Fibroblast of lung (primary cell): Measurements from ENCODE around the gene HID1. TPM values are rescaled to one million over a fixed set of nuclear protein-coding genes. Genes with fewer than 3 reads are reported as not detected.

Source experiments
- DNase-seq, 2 donors: peaks; one replicate each; pipeline versions ENCODE4 v3.0.0 to v3.0.0-alpha.2; 2010; ENCODE audit warnings: low read depth in 2 of 2
- H2AFZ ChIP-seq: 2 replicates; pipeline ENCODE4 v1.5.1; 2012; ENCODE audit warnings: low read length, control low read depth, inconsistent platforms
- H3K27ac ChIP-seq: 2 replicates; pipeline ENCODE4 v1.5.1; 2011; ENCODE audit warnings: low read length, control low read depth; ENCODE audit not compliant: insufficient read depth
- H3K27me3 ChIP-seq: 2 replicates; pipeline ENCODE4 v1.5.1; 2011; ENCODE audit warnings: mild to moderate bottlenecking, low read length; ENCODE audit not compliant: control insufficient read depth, insufficient read depth
- H3K36me3 ChIP-seq: 2 replicates; pipeline ENCODE4 v1.5.1; 2011; ENCODE audit warnings: low read length; ENCODE audit not compliant: control insufficient read depth, insufficient read depth
- H3K4me1 ChIP-seq: 2 replicates; pipeline ENCODE4 v1.5.1; 2011; ENCODE audit warnings: low read length; ENCODE audit not compliant: control insufficient read depth, insufficient read depth; ENCODE audit errors: extremely low read depth
- H3K4me2 ChIP-seq: 2 replicates; pipeline ENCODE4 v1.5.1; 2011; ENCODE audit warnings: low read length, control low read depth; ENCODE audit not compliant: insufficient read depth; ENCODE audit errors: extremely low read depth
- H3K4me3 ChIP-seq, 4 experiments: fragments of 200-600 bp in 1 of 4; sonication (generic) in 1 of 4; replicated peaks in 1 of 4; 2 replicates each; pipeline ENCODE4 v1.5.1; 2011 to 2016; ENCODE audit warnings: low read length in 4 of 4, low read depth in 3 of 4, mild to moderate bottlenecking in 3 of 4, control low read depth in 2 of 4, inconsistent platforms in 1 of 4, mixed read lengths in 1 of 4; ENCODE audit not compliant: insufficient read depth in 1 of 4; ENCODE audit errors: control extremely low read depth in 1 of 4
- H3K79me2 ChIP-seq: 2 replicates; pipeline ENCODE4 v1.5.1; 2012; ENCODE audit warnings: mild to moderate bottlenecking, low read length, inconsistent platforms; ENCODE audit not compliant: control insufficient read depth, insufficient read depth
- H3K9ac ChIP-seq: 2 replicates; pipeline ENCODE4 v1.5.1; 2011; ENCODE audit warnings: mild to moderate bottlenecking, low read length, control low read depth; ENCODE audit not compliant: insufficient read depth
- H3K9me3 ChIP-seq: 2 replicates; pipeline ENCODE4 v1.5.1; 2012; ENCODE audit warnings: low read depth, low read length; ENCODE audit not compliant: control insufficient read depth, insufficient read depth
- H4K20me1 ChIP-seq: 2 replicates; pipeline ENCODE4 v1.5.1; 2011; ENCODE audit warnings: low read length; ENCODE audit not compliant: control insufficient read depth, insufficient read depth; ENCODE audit errors: extremely low read depth
- EZH2 ChIP-seq: IDR thresholded peaks from 2 replicates; pipeline ENCODE4 v1.5.1; 2012; ENCODE audit warnings: low read length, control low read depth, mild to moderate bottlenecking; ENCODE audit errors: missing control alignments
- polyA plus RNA-seq, 2 donors: library from polyadenylated mRNA; depleted of rRNA in 1 of 2; stranded (reverse) in 1 of 2; unstranded in 1 of 2; fragments of >200 nt; gene quantifications; 2 replicates each; pipeline ENCODE4 v1.2.1, GENCODE V29; 2011 to 2012; ENCODE audit warnings: missing spikeins in 1 of 2
- total RNA-seq: library from RNA; depleted of rRNA; stranded (reverse); fragments of >200 nt; gene quantifications from 2 replicates; pipeline ENCODE4 v1.2.1, GENCODE V29; 2014
- TF ChIP-seq, protein P1 (sequence below), 2 donors: IDR thresholded peaks in 1 of 2; conservative IDR thresholded peaks in 1 of 2; 1 replicate in 1 of 2; 2 replicates in 1 of 2; pipeline ENCODE4 v1.5.1; 2011 to 2012; ENCODE audit warnings: low read length in 2 of 2, control low read depth in 1 of 2, inconsistent platforms in 1 of 2, low read depth in 1 of 2, mild to moderate bottlenecking in 1 of 2

HID1 gene
- total and polyA plus RNA-seq, 2 donors (not counting 1 experiment from before 2014, with no cell fraction given), result 0.17 to 0.23 TPM

DNA sequence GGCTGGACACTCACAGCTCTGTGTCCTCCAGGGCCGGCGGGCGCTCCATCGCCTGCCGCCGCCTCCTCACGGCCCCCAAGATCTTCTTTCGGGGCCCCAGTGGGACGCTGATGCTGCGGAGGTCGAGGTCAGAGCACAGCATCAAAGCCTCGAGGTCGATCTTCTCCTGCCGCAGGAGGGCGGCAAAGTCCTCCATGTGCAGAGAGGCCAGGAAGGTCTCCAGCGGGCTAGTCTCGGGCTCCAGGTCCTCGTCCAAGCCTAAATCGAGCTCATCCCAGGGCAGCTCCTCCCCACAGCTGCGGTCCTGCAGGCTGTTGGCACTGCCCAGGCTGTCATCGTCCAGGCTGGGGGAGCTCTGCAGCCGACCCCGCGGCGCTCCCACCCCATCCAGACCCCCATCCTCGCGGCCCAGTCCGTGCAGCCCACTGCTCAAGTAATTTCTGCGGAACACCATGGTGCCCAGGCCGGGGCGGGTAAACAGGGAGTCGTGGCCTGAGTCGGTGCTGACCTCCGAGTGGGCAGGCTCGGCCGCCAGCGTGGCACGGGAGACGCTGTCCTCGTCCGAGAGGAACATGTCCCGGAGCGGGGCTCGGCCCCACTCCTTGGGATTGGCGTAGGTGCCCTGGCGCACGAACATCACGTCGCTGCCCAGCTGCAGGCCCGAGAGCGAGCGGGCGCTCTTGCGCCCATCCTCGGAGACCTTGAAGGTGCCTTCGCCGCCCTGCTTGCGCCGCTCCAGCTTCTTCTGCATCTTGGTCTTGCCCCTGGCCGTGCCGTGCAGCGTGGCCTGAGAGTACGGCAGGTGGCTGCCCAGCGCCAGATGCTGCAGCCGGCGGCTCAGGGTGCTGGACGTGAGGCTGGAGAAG, 52.9 kb downstream of the HID1 start:
- no peak overlapping the region for H2AFZ ChIP-seq
- H3K4me3 ChIP-seq, result no peak overlapping the region
- H3K4me2 ChIP-seq, result no peak overlapping the region
- no peak for TF ChIP-seq EZH2
- TF ChIP-seq, protein P1, sequence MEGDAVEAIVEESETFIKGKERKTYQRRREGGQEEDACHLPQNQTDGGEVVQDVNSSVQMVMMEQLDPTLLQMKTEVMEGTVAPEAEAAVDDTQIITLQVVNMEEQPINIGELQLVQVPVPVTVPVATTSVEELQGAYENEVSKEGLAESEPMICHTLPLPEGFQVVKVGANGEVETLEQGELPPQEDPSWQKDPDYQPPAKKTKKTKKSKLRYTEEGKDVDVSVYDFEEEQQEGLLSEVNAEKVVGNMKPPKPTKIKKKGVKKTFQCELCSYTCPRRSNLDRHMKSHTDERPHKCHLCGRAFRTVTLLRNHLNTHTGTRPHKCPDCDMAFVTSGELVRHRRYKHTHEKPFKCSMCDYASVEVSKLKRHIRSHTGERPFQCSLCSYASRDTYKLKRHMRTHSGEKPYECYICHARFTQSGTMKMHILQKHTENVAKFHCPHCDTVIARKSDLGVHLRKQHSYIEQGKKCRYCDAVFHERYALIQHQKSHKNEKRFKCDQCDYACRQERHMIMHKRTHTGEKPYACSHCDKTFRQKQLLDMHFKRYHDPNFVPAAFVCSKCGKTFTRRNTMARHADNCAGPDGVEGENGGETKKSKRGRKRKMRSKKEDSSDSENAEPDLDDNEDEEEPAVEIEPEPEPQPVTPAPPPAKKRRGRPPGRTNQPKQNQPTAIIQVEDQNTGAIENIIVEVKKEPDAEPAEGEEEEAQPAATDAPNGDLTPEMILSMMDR (conservative IDR thresholded peaks at IDR 0.05 in 1 of 2, IDR thresholded peaks at IDR 0.05 in 1 of 2; ENCODE audit: low read depth in 1 of 2, low read length in 2 of 2), result peak in 1 of 2 donors; percentile 25
- H3K9ac ChIP-seq, result no peak overlapping the region
- DNase-seq, result peak in 1 of 2 donors; percentile 6
- peaks cover 29% of the 10 kb centered on the region for H3K27me3 ChIP-seq
- no peaks in the 10 kb centered on the region for H3K9me3 ChIP-seq
- no peaks in the 10 kb centered on the region for H4K20me1 ChIP-seq
- no peak overlapping the region for H3K27ac ChIP-seq
- no peaks in the 10 kb centered on the region for H3K36me3 ChIP-seq
- no peaks in the 10 kb centered on the region for H3K79me2 ChIP-seq
- no peaks in the 10 kb centered on the region for H3K4me1 ChIP-seq

DNA sequence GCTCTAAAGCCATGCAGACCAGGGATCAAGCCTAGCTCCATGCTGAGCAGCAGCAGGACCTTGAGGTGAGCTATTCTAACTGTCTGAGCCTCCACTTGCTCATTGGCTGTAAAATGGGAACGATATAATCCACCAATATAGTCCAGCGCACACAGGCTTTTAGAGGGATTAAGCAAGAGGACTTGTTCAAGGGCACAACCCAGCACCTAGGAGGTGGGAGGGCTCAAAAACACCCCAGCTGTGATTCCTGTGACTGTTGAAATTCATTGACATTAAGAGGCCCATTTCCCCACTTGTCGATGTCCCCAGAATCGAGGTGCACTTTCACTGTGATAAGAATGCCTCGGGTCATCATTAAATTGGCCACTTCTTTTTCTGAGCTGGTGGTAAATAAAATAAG, 53.7 kb downstream of the HID1 start:
- H3K27me3 ChIP-seq, result peaks cover 21% of the 10 kb centered on the region
- no peaks in the 10 kb centered on the region for H3K36me3 ChIP-seq
- TF ChIP-seq EZH2, result no peak
- TF ChIP-seq, protein P1 (conservative IDR thresholded peaks at IDR 0.05 in 1 of 2, IDR thresholded peaks at IDR 0.05 in 1 of 2; ENCODE audit: low read depth in 1 of 2, low read length in 2 of 2), result no peak
- H2AFZ ChIP-seq, result no peak overlapping the region
- no peaks in the 10 kb centered on the region for H4K20me1 ChIP-seq
- H3K9ac ChIP-seq, result no peak overlapping the region
- no peak overlapping the region for H3K4me2 ChIP-seq
- DNase-seq, result no peak
- H3K4me3 ChIP-seq, result no peak overlapping the region
- no peaks in the 10 kb centered on the region for H3K4me1 ChIP-seq
- no peak overlapping the region for H3K27ac ChIP-seq
- H3K9me3 ChIP-seq, result no peaks in the 10 kb centered on the region
- H3K79me2 ChIP-seq, result no peaks in the 10 kb centered on the region

DNA sequence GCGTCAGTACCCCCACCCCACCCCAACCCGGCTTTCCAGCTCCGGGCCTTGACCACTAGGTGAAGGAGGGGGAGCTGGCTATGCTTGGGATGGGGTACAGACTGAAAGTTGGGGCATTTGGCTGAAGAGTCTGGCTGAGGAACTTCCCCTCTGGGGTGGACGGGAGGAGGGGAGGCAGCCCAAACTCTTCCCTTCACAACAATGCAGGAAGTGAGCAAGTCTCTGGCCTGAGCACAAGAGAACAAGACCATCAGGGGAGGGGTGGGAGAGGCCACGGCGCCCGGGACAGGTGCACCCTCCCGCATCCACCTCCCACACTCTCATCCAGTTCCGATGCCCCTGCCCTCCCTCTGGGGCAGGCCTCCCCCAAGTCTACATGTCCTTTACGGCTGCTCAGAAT, 55.1 kb downstream of the HID1 start:
- no peak for DNase-seq
- H3K4me3 ChIP-seq, result no peak overlapping the region
- TF ChIP-seq, protein P1 (conservative IDR thresholded peaks at IDR 0.05 in 1 of 2, IDR thresholded peaks at IDR 0.05 in 1 of 2; ENCODE audit: low read depth in 1 of 2, low read length in 2 of 2), result no peak
- TF ChIP-seq EZH2, result no peak
- no peak overlapping the region for H2AFZ ChIP-seq
- no peaks in the 10 kb centered on the region for H3K79me2 ChIP-seq
- no peak overlapping the region for H3K4me2 ChIP-seq
- peaks cover 13% of the 10 kb centered on the region for H3K27me3 ChIP-seq
- no peaks in the 10 kb centered on the region for H3K9me3 ChIP-seq
- H3K4me1 ChIP-seq, result no peaks in the 10 kb centered on the region
- no peaks in the 10 kb centered on the region for H4K20me1 ChIP-seq
- H3K9ac ChIP-seq, result no peak overlapping the region
- H3K36me3 ChIP-seq, result no peaks in the 10 kb centered on the region
- H3K27ac ChIP-seq, result no peak overlapping the region
